Neural cell (in vitro differentiated cells): ENCODE data around the gene NF2. TPM values are rescaled to one million over a fixed set of nuclear protein-coding genes. Genes with fewer than 3 reads are reported as not detected.
"Not testable (repeated sequence)": the region's sequence is repeated elsewhere in the genome, so short reads cannot be mapped to it uniquely, and the experiment has no call there.

Experiments
- H2AFZ ChIP-seq: fragments of 200-600, 300-800 bp; sonication (generic), shearing (Covaris generic); 2 replicates; pipeline ENCODE4 v1.6.0; 2014; ENCODE audit warnings: low read depth, mild to moderate bottlenecking, antibody characterized with exemption, low read length, moderate library complexity
- H3F3A ChIP-seq: fragments of 200-600 bp; shearing (Covaris generic); 2 replicates; pipeline ENCODE4 v1.6.1; 2016; ENCODE audit warnings: mild to moderate bottlenecking, moderate library complexity, mixed read lengths, antibody characterized with exemption, low read length; ENCODE audit not compliant: insufficient read depth, poor library complexity, severe bottlenecking
- H3K27ac ChIP-seq: fragments of 200-600, 300-800 bp; sonication (generic), shearing (Covaris generic); 2 replicates; pipeline ENCODE4 v1.5.1; 2014; ENCODE audit warnings: mild to moderate bottlenecking, low read length, moderate library complexity
- H3K27me3 ChIP-seq: fragments of 300-800, 200-600 bp; sonication (generic), shearing (Covaris generic); 2 replicates; pipeline ENCODE4 v1.6.0; 2014; ENCODE audit warnings: mild to moderate bottlenecking, low read depth, low read length, moderate library complexity; ENCODE audit not compliant: insufficient read depth
- H3K36me3 ChIP-seq: fragments of 300-800, 200-600 bp; sonication (generic), shearing (Covaris generic); 2 replicates; pipeline ENCODE4 v1.5.1; 2014; ENCODE audit warnings: mild to moderate bottlenecking, antibody characterized with exemption, low read length, moderate library complexity; ENCODE audit not compliant: insufficient read depth
- H3K4me2 ChIP-seq: fragments of 300-800, 200-600 bp; sonication (generic), shearing (Covaris generic); 2 replicates; pipeline ENCODE4 v1.6.0; 2014; ENCODE audit warnings: mild to moderate bottlenecking, low read length
- H3K4me3 ChIP-seq: fragments of 300-800, 200-600 bp; sonication (generic), shearing (Covaris generic); 2 replicates; pipeline ENCODE4 v1.5.1; 2014; ENCODE audit warnings: mild to moderate bottlenecking, low read length, moderate library complexity
- H3K79me2 ChIP-seq: fragments of 200-600 bp; shearing (Covaris generic); replicated peaks from 2 replicates; pipeline ENCODE4 v1.6.0; 2014; ENCODE audit warnings: mild to moderate bottlenecking, low read length, moderate library complexity; ENCODE audit not compliant: insufficient read depth
- H3K9ac ChIP-seq: fragments of 300-800, 200-600 bp; sonication (generic), shearing (Covaris generic); 2 replicates; pipeline ENCODE4 v1.6.1; 2016; ENCODE audit warnings: mild to moderate bottlenecking, low read length, mixed read lengths
- H3K9me2 ChIP-seq: fragments of 200-600 bp; shearing (Covaris generic); 2 replicates; pipeline ENCODE4 v1.6.1; 2016; ENCODE audit warnings: mild to moderate bottlenecking, low read length, mixed read lengths; ENCODE audit not compliant: insufficient read depth
- H3K9me3 ChIP-seq: fragments of 200-600, 300-800 bp; sonication (generic), shearing (Covaris generic); 2 replicates; pipeline ENCODE4 v1.6.1; 2016; ENCODE audit warnings: mild to moderate bottlenecking, mixed run types, low read length, moderate library complexity, mixed read lengths
- H4K20me1 ChIP-seq: fragments of 200-600 bp; shearing (Covaris generic); 2 replicates; pipeline ENCODE4 v1.6.1; 2016; ENCODE audit warnings: mild to moderate bottlenecking, mixed run types; ENCODE audit not compliant: insufficient read depth
- CTCF ChIP-seq: fragments of 450-650 bp; IDR thresholded peaks from 2 replicates; pipeline ENCODE4 v1.5.1; 2014; ENCODE audit warnings: antibody characterized with exemption, mild to moderate bottlenecking, moderate library complexity; ENCODE audit not compliant: poor library complexity, severe bottlenecking
- EP300 ChIP-seq: fragments of 450-650 bp; conservative IDR thresholded peaks from 2 replicates; pipeline ENCODE4 v1.6.1; 2014; ENCODE audit warnings: antibody characterized with exemption, mild to moderate bottlenecking, moderate library complexity; ENCODE audit not compliant: poor library complexity, severe bottlenecking
- EZH2 ChIP-seq: fragments of 200-600, 300-800 bp; shearing (Covaris generic), sonication (generic); IDR thresholded peaks from 2 replicates; pipeline ENCODE4 v1.6.1; 2014; ENCODE audit warnings: antibody characterized with exemption, low read length, borderline replicate concordance, mild to moderate bottlenecking; ENCODE audit not compliant: insufficient read depth, poor library complexity, severe bottlenecking
- MXI1 ChIP-seq: fragments of 450-650 bp; conservative IDR thresholded peaks from 2 replicates; pipeline ENCODE4 v1.6.1; 2014; ENCODE audit warnings: antibody characterized with exemption, mild to moderate bottlenecking; ENCODE audit not compliant: poor library complexity, severe bottlenecking
- POLR2AphosphoS5 ChIP-seq: IDR thresholded peaks from 2 replicates; pipeline ENCODE4 v1.6.1; 2012
- RAD21 ChIP-seq: fragments of 450-650 bp; conservative IDR thresholded peaks from 2 replicates; pipeline ENCODE4 v1.6.1; 2014; ENCODE audit warnings: antibody characterized with exemption, mild to moderate bottlenecking, moderate library complexity
- REST ChIP-seq: IDR thresholded peaks from 2 replicates; pipeline ENCODE4 v1.6.1; 2012; ENCODE audit warnings: borderline replicate concordance
- SMC3 ChIP-seq: fragments of 450-650 bp; conservative IDR thresholded peaks from 2 replicates; pipeline ENCODE4 v1.6.1; 2014; ENCODE audit warnings: antibody characterized with exemption, mild to moderate bottlenecking, moderate library complexity; ENCODE audit not compliant: poor library complexity
- TAF1 ChIP-seq: IDR thresholded peaks from 2 replicates; pipeline ENCODE4 v1.6.1; 2012; ENCODE audit warnings: low read depth
- polyA plus RNA-seq: library from polyadenylated mRNA; depleted of rRNA; stranded (reverse); fragments of >200 nt; gene quantifications from 2 replicates; pipeline ENCODE4 v1.2.3, GENCODE V29; 2014

NF2 gene
- polyA plus RNA-seq, 1 donor from 2014 or later = 18.7 TPM

- Histone ChIP-seq H3K27ac (no peak overlapping the region), H3K4me3 (no peak overlapping the region), H3K36me3 (peaks cover 14% of the 10 kb centered on the region), H3K9ac (no peak overlapping the region), H2AFZ (no peak overlapping the region), H3K4me2 (no peak overlapping the region), H3K9me3 (no peaks in the 10 kb centered on the region), H3K27me3 (no peaks in the 10 kb centered on the region), H3F3A (no peaks in the 10 kb centered on the region), H4K20me1 (no peaks in the 10 kb centered on the region), H3K79me2 (no peaks in the 10 kb centered on the region), H3K9me2 (no peaks in the 10 kb centered on the region)
- no peak for TF ChIP-seq TAF1
- no peak for TF ChIP-seq CTCF
- no peak for TF ChIP-seq EZH2
- no peak for TF ChIP-seq RAD21
- no peak for TF ChIP-seq MXI1
- TF ChIP-seq REST = no peak
- TF ChIP-seq EP300 = no peak
- TF ChIP-seq SMC3 = no peak
- TF ChIP-seq POLR2AphosphoS5 = no peak
Measured at GRCh38 chr22:29563652-29564460, 39.6 kb upstream of the NF2 start.

- not testable (repeated sequence) for H3K36me3 ChIP-seq, H4K20me1 ChIP-seq
Measured at GRCh38 chr22:29566513-29566912, 36.9 kb upstream of the NF2 start.

More at GRCh38 chr22:29566513-29566912, 36.9 kb upstream of the NF2 start:
- H3K9ac ChIP-seq, H3K79me2 ChIP-seq, H2AFZ ChIP-seq, H3K27ac ChIP-seq, H3K9me2 ChIP-seq, H3F3A ChIP-seq, H3K4me3 ChIP-seq, H3K27me3 ChIP-seq, H3K9me3 ChIP-seq, H3K4me2 ChIP-seq: not testable (repeated sequence)
